DND-41 (cell line): Measurements from ENCODE around the gene PLK2.
A peak's percentile ranks its signal among the peaks of the same experiment; 100 is the strongest.

Experiments
- EZH2 ChIP-seq: IDR thresholded peaks from 3 replicates; pipeline ENCODE4 v1.6.1; 2012; ENCODE audit warnings: borderline replicate concordance, low read depth, mild to moderate bottlenecking, moderate library complexity, low read length, inconsistent platforms; ENCODE audit not compliant: severe bottlenecking
- TF ChIP-seq, protein P1 (sequence below): IDR thresholded peaks from 2 replicates; pipeline ENCODE4 v1.5.1; 2012; ENCODE audit warnings: borderline replicate concordance, low read length, moderate library complexity, mild to moderate bottlenecking; ENCODE audit not compliant: poor library complexity, severe bottlenecking; ENCODE audit errors: extremely low read depth

DNA sequence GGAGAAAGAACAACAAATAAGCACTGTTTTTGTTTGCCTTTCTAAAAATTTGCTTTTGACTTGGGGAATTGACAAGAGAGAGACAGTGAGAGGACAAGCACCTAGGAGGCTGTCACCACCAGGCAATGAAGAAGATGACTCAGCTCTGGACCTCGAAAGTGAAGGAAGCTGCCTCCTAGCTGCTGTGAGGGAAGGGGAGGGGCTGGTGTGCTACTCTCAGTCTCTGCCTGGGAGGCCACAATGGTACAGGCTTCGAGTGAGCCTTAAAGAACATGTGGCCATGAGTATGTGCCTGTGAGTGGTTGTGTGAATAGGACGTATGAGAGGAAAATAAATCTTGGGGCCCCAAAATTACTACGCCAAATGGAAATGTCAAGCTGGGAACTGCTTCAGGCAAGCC, 7.1 kb upstream of the PLK2 start:
- TF ChIP-seq, protein P1, sequence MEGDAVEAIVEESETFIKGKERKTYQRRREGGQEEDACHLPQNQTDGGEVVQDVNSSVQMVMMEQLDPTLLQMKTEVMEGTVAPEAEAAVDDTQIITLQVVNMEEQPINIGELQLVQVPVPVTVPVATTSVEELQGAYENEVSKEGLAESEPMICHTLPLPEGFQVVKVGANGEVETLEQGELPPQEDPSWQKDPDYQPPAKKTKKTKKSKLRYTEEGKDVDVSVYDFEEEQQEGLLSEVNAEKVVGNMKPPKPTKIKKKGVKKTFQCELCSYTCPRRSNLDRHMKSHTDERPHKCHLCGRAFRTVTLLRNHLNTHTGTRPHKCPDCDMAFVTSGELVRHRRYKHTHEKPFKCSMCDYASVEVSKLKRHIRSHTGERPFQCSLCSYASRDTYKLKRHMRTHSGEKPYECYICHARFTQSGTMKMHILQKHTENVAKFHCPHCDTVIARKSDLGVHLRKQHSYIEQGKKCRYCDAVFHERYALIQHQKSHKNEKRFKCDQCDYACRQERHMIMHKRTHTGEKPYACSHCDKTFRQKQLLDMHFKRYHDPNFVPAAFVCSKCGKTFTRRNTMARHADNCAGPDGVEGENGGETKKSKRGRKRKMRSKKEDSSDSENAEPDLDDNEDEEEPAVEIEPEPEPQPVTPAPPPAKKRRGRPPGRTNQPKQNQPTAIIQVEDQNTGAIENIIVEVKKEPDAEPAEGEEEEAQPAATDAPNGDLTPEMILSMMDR: peak; percentile 10
- no peak for TF ChIP-seq EZH2
